Omental fat pad (tissue), 4 donors: Measurements from ENCODE around the gene RTN4RL1. TPM values are rescaled to one million over a fixed set of nuclear protein-coding genes. Genes with fewer than 3 reads are reported as not detected.

Experiments used
- ATAC-seq: fragments of 150-250 bp; one replicate; pipeline ENCODE4 v1.9.1; 2016; ENCODE audit warnings: mild to moderate bottlenecking, moderate library complexity; ENCODE audit not compliant: low FRiP score
- DNase-seq: peaks from one replicate; pipeline ENCODE4 v3.0.0-alpha.2; 2019; ENCODE audit warnings: low spot score
- total RNA-seq, 4 donors: library from RNA; depleted of rRNA; stranded (reverse); fragments of >200 nt; gene quantifications; one replicate each; pipeline ENCODE4 v1.1.0, GENCODE V29; 2016
- TF ChIP-seq, protein P1 (sequence below), 3 donors: fragments of 450-650 bp; IDR thresholded peaks; one replicate each; pipeline ENCODE4 v1.5.1; 2016 to 2017; ENCODE audit warnings: antibody characterized with exemption in 3 of 3, mild to moderate bottlenecking in 3 of 3, moderate library complexity in 2 of 3

RTN4RL1 gene
- total RNA-seq, 4 donors from 2014 or later, result 4.5 to 5.2 (median 4.6) TPM

DNA sequence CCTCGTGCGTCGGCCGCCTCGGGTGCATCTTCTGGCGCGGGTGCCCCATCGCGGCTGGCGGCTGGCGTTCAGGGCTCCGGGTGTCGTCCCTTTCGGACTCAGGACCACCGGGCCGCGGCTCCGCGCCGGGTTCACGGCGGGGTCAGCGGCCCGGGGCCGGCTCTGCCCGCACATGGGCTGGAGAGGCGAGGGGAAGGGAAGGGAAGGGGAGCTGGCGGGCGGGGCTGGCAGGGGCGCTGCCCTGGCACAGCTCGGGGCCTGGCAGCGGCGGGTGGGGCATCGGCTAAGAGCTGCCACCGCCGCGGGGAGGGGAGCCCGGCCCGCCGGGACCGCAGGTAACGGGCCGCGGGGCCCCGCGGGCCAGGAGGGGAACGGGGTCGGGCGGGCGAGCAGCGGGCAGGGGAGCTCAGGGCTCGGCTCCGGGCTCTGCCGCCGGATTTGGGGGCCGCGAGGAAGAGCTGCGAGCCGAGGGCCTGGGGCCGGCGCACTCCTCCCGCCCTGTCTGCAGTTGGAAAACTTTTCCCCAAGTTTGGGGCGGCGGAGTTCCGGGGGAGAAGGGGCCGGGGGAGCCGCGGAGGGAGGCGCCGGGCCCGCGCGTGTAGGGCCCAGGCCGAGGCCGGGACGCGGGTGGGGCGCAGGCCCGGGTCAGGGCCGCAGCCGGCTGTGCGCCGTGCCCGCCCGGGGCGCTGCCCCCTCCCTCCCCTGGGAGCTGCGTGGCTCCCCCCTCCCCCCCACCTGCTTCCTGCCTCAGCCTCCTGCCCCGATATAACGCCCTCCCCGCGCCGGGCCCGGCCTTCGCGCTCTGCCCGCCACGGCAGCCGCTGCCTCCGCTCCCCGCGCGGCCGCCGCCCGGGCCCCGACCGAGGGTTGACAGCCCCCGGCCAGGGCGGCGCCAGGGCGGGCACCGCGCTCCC, 30.4 kb upstream of the RTN4RL1 start:
- TF ChIP-seq, protein P1, sequence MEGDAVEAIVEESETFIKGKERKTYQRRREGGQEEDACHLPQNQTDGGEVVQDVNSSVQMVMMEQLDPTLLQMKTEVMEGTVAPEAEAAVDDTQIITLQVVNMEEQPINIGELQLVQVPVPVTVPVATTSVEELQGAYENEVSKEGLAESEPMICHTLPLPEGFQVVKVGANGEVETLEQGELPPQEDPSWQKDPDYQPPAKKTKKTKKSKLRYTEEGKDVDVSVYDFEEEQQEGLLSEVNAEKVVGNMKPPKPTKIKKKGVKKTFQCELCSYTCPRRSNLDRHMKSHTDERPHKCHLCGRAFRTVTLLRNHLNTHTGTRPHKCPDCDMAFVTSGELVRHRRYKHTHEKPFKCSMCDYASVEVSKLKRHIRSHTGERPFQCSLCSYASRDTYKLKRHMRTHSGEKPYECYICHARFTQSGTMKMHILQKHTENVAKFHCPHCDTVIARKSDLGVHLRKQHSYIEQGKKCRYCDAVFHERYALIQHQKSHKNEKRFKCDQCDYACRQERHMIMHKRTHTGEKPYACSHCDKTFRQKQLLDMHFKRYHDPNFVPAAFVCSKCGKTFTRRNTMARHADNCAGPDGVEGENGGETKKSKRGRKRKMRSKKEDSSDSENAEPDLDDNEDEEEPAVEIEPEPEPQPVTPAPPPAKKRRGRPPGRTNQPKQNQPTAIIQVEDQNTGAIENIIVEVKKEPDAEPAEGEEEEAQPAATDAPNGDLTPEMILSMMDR (IDR thresholded peaks at IDR 0.05), result no peak
- DNase-seq, result no peak
- peak; percentile 2 for ATAC-seq

DNA sequence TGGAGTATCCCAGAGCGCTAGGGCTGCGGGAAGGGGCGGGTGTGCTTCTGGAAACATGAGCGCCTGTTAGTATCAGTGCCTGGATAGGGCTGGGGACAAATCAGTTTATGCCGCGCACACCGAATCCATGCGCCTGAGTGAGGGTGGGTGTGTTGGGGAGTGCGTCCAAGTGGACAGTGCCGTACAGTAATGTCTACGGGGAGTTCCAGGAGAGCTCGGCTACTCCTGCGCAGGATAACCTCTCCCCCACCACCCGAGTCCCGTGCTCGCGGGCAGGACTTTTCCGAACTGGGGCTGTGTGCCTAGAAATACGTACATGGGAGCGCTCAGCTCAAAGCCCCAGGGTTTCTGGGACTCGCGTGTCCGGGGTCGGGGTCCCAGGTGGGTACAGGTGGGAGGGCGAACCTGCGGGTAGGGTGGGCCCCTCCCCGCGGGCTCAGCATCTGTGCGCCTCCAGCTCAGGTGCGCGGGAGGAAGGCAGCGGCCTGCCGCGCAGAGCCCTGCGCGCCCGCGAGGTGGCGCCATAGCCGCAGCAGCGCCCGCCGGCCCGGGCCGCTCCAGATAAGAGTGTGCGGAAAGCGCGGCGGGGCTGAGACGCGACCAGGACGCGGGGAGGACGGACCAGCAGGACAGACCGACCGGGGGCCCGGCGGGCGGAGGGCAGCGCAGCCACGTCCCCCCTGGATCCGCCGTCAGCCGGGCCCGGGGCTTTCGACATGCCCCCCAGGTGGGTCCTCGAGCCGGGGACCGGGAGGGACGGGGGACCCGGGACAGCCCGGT, 29.6 kb upstream of the RTN4RL1 start, which contains the start of gene HIC1:
TSS of gene HIC1 (plus strand) at position 592 of the 780 bp plus-strand sequence. CDS start 1,588 bp downstream, outside the sequence.
- no peak for DNase-seq
- peak; percentile 38 for ATAC-seq

DNA sequence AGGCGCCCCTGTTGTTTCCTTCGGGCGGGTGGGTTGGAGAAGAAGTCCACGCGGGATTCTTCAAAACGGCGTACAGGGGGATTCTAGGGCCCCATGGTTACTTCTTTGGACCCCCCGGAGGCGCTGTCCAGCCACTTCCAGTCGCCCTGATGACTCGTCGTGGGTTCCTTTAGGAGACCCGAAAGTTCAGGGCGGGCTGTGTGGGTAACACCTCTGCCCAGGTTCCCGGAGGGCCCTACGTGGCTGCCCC, 29.1 kb upstream of the RTN4RL1 start:
- ATAC-seq, result no peak
- TF ChIP-seq, protein P1 (IDR thresholded peaks at IDR 0.05), result no peak
- no peak for DNase-seq

More for the DNA sequence above, 29.6 kb upstream of the RTN4RL1 start, which contains the start of gene HIC1:
- TF ChIP-seq, protein P1 (IDR thresholded peaks at IDR 0.05), result peak in 2 of 3 donors; percentile 66 to 89

- ATAC-seq (peak; percentile 10), DNase-seq (no peak)
- TF ChIP-seq, protein P1 (IDR thresholded peaks at IDR 0.05), result peak in 1 of 3 donors; percentile 41
Measured at GRCh38 chr17:2053380-2054261, 28.5 kb upstream of the RTN4RL1 start.

DNA sequence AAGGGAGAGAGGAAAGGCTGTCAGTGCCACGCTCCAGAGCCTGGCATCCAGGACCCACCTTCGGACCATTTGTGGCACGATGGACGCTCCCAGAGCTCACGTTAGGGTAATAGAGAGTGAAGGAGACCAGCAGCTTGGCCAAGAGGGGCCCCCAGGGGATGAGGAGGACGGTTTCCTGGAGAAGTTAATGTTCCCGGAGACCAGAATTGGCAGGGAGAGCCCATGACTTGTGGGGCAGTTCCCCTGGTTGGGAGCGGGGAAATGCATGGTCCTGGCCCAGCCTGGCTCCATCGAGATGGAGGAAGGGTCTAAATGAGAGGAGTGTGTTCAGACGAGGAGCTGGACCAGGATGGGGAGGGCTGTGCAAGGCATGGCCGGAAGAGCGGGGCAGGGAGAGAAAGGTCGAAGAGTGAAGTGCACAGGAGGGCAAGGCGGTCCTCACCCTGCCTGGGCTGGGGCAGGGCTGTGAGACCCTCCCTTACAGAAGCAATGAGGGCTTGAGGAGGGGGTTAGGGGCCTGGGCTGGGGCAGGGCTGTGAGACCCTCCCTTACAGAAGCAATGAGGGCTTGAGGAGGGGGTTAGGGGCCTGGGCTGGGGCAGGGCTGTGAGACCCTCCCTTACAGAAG, 26.9 kb upstream of the RTN4RL1 start:
- no peak for DNase-seq
- TF ChIP-seq, protein P1 (IDR thresholded peaks at IDR 0.05), result no peak
- ATAC-seq, result no peak
